ENCODE data around the gene SIGLEC12.

GRCh38 chr19:51458899-51459505 is 42.6 kb downstream of the SIGLEC12 start:
- TF ChIP-seq CSRNP3 (CRISPR knock-in tag; IDR thresholded peaks at IDR 0.05) = no peak
- no peak for TF ChIP-seq CREB5 (CRISPR knock-in tag; IDR thresholded peaks at IDR 0.05; ENCODE audit: low read depth)
- TF ChIP-seq RARB (CRISPR knock-in tag; IDR thresholded peaks at IDR 0.05) = no peak
- TF ChIP-seq ZNF70 (CRISPR knock-in tag; IDR thresholded peaks at IDR 0.05) = no peak
- no peak for TF ChIP-seq ZNF8 (CRISPR knock-in tag; IDR thresholded peaks at IDR 0.05)
- TF ChIP-seq BACH2 (CRISPR knock-in tag; IDR thresholded peaks at IDR 0.05; ENCODE audit: borderline replicate concordance) = no peak
- no peak for TF ChIP-seq ESRRG (CRISPR knock-in tag; IDR thresholded peaks at IDR 0.05)
- TF ChIP-seq ZFP3 (CRISPR knock-in tag; IDR thresholded peaks at IDR 0.05) = no peak
- TF ChIP-seq TSHZ2 (CRISPR knock-in tag; IDR thresholded peaks at IDR 0.05) = no peak
